Cardiac fibroblast (primary cell): Measurements from ENCODE around the gene TCF4.

Source experiments
- DNase-seq, 2 donors: peaks; one replicate each; pipeline versions ENCODE4 v3.0.0 to v3.0.0-alpha.2; 2010; ENCODE audit warnings: low read depth in 2 of 2
- H3K4me3 ChIP-seq, 2 donors: replicated peaks in 1 of 2; 1 replicate in 1 of 2; 2 replicates in 1 of 2; pipeline ENCODE4 v1.5.1; 2011; ENCODE audit warnings: low read depth in 2 of 2, low read length in 2 of 2, mild to moderate bottlenecking in 2 of 2, moderate library complexity in 1 of 2
- TF ChIP-seq, protein P1 (sequence below): IDR thresholded peaks from one replicate; pipeline ENCODE4 v1.5.1; 2011; ENCODE audit warnings: low read depth, mild to moderate bottlenecking, low read length, inconsistent platforms

Gene TCF4

DNA sequence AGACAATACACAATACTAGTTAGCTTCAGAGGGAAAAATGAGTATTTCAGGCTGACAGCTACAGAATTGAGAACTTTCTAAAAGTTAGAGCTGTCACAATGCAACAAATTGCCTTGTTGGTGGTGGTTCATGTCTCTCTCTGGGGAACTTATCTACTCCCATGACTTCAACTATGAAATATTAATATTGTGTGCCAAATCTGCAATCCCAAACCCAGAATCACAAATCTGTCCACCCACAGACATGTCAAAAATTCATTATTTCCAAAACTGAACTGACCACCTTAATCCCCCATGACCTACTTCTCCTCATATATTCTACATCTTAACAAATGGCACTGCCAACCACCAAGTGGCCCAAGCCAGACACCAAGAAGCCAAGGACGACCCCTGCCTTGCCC is 143.5 kb downstream of the TCF4 start:
- DNase-seq: peak in 1 of 2 donors; percentile 28
- H3K4me3 ChIP-seq: no peak overlapping the region
- TF ChIP-seq, protein P1, sequence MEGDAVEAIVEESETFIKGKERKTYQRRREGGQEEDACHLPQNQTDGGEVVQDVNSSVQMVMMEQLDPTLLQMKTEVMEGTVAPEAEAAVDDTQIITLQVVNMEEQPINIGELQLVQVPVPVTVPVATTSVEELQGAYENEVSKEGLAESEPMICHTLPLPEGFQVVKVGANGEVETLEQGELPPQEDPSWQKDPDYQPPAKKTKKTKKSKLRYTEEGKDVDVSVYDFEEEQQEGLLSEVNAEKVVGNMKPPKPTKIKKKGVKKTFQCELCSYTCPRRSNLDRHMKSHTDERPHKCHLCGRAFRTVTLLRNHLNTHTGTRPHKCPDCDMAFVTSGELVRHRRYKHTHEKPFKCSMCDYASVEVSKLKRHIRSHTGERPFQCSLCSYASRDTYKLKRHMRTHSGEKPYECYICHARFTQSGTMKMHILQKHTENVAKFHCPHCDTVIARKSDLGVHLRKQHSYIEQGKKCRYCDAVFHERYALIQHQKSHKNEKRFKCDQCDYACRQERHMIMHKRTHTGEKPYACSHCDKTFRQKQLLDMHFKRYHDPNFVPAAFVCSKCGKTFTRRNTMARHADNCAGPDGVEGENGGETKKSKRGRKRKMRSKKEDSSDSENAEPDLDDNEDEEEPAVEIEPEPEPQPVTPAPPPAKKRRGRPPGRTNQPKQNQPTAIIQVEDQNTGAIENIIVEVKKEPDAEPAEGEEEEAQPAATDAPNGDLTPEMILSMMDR: no peak

DNA sequence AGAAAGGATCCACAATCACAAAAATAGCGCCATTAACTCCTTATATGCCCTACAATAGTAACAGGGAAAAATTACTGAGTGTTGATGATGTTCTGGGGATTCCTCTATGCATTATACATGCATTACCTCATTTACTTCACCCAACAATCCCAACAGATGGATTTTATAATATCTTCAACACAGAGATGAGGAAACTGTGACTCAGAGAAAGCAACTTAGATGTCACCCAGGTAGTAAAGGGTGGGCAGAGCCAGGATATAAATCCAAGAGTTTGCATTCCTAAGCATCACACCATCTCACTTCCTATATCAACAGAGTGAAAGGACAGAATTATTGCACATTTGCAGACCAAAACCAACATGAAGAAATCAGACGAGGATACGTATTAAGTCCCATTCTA is 144.2 kb downstream of the TCF4 start:
- no peak overlapping the region for H3K4me3 ChIP-seq
- TF ChIP-seq, protein P1: no peak
- peak in 1 of 2 donors; percentile 27 for DNase-seq

DNA sequence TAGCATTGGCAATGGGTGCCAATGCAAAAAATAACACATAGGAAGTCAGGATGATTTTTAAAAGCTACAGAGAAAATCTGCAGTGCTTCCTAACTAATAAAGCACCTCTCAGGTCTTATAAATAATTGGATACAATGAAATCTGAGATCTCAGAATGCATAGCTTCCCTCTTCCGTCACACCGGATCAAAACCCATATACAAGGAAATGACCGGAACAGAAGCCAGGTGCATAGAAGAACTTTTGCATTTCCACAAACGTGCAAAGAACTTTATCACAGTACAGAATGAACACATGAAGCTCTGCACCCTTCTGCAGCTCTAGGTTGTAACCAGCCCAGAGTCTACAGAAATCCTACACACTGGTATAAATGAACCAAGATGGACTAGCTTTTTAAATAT is 145.4 kb downstream of the TCF4 start:
- H3K4me3 ChIP-seq: no peak overlapping the region
- TF ChIP-seq, protein P1: no peak
- DNase-seq: no peak

DNA sequence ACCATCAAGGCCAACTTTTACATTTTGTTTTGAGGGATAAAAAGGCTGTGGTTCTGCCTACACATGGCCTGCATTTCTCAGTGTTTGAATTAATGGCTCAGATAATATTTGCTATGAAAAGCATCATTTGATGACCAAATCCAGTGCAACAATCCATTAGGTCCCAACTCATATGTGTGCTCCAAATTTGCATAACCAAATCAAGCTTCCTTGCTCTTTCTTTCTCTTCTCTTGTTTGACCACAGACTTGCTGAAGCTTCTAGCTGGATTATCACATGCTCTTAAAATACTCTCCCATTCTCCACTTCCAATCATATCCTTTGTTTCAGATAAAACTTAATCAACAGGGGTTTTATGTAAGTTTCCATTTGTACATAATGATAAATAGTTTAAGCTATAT is 147.0 kb downstream of the TCF4 start:
- no peak overlapping the region for H3K4me3 ChIP-seq
- no peak for DNase-seq
- TF ChIP-seq, protein P1: no peak

DNA sequence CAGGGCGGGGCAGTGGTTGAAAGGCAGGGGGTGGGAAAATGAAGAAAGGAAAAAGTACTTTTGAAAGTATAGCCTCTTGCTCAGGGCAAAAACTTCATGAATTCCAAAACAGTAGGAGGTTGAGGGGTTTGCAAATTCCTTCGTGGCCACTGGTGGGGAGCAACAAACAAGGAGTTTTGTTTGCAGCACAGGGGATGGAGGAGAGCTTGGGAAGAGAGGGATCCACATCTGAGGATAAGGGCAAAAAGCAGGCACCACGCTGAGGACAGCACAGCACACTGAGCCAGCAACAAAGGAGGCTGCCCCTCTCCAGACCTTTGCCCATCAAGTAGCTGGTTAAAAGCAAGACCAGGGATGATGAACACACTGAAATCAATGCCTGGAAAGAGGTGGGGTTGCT is 148.9 kb downstream of the TCF4 start:
- TF ChIP-seq, protein P1: no peak
- H3K4me3 ChIP-seq: no peak overlapping the region
- DNase-seq: no peak

DNA sequence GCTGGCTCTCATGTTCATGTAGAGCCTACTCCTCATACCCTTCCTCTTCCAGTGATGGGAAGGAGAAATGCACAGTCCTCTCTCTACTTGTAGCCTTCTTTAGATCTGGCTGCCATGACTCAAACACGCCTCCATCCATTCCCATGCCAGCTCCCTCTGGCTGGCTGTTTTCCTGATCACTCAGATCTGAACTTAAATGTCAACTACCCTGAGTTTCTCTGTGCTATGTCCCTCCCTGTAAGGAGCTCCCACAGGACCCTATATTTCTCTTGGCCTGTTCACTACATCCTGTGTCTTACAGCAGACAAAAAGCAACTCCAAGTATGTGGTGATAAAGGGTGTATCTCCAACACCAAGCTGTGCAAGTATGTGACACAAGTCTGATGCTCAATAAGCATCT is 152.4 kb downstream of the TCF4 start:
- peak in 1 of 2 donors; percentile 45 for DNase-seq
- no peak overlapping the region for H3K4me3 ChIP-seq
- TF ChIP-seq, protein P1: no peak

DNA sequence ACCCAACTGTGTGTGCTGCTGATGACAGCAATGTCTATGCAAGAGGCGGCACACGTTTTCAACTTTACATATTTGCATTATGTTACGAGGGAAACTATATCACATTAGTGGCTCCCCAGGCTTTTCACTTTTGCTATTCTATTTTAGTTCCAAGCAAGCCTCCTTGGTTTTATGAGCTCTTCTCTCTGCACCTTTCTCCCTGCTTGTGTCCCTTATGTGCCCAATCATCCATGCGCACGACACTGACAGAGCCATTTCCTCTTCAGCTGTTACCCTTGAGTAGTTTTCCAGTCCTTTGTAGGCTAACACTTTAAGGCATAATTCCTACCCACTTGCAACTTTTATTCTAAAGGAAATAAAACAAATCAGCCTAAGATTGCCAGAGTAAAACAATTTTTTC is 154.3 kb downstream of the TCF4 start:
- H3K4me3 ChIP-seq: no peak overlapping the region
- TF ChIP-seq, protein P1: no peak
- no peak for DNase-seq
